Measurements from ENCODE around the gene BID.
A peak's percentile ranks its signal among the peaks of the same experiment; 100 is the strongest.

The BID gene

DNA sequence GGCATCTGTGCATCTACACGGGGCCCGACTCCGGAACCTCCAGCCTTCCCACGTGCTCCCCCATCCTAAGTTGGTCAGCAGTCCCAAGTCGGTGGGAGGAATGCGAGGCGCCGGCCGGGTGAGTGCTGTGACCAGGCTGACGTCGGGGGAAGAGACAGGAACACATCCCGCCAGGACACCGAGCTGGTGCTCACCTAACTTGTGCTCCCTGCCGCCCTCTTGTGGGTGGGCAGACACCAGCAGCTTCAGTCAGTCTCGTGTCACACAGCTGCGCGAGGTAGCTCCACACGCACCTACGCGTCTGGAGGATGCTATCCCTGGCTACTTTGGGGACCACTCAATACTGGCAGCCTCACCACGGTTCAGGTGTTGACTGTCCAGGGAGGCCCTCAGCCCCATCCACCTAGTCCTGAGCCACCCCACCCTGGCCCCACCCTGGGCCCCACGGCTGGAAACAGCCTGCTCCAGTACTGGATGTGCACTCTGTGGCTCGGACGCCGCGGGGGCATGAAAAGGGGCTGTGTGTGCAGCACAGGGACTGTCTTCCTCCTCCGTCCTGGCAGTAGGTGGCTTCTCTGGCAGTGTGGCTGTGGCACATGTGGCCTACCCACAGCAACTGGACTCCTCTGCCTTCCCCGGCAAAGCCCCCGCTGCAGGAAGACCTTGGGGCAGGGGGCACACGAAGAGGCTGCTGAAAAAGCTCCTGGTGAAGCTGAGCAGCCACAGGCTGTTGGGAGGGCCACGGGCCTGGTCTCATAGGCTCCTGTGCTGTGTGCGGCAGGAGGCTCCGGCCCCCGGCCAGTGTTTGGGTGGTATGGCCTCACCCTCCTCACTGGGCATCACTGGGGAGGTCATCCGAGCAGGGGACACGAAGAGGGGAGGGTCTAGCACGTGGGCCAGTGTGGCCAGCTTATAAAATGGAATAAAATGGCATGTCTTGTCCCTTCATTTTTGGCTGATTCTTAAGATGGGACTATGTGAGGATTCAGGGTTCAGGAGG lies 11.2 kb upstream of the BID start:
- H3K27ac ChIP-seq: no peak overlapping the region
- DNase-seq (ENCODE audit: low read depth, low spot score): no peak

DNA sequence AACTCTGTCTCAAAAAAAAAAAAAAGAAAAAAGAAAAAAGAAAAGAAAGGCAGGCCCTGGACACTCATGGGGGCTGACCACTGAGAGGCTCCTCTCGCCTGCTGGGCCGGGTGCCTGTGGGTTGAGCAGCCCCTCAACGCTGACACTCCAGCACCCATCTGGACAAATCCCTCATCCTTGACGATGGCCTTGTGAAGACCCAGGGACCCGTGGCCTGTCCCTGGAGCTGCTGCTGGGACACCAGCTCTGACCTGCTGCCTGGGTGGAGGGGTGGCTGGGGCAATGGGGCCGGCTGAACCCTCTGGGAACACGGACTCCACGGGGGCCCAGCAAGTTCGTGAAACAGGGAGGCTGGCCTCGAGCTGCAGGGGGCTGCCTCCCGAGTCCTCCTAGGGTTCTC lies 10.5 kb upstream of the BID start:
- DNase-seq (ENCODE audit: low read depth, low spot score): no peak
- H3K27ac ChIP-seq: no peak overlapping the region

DNA sequence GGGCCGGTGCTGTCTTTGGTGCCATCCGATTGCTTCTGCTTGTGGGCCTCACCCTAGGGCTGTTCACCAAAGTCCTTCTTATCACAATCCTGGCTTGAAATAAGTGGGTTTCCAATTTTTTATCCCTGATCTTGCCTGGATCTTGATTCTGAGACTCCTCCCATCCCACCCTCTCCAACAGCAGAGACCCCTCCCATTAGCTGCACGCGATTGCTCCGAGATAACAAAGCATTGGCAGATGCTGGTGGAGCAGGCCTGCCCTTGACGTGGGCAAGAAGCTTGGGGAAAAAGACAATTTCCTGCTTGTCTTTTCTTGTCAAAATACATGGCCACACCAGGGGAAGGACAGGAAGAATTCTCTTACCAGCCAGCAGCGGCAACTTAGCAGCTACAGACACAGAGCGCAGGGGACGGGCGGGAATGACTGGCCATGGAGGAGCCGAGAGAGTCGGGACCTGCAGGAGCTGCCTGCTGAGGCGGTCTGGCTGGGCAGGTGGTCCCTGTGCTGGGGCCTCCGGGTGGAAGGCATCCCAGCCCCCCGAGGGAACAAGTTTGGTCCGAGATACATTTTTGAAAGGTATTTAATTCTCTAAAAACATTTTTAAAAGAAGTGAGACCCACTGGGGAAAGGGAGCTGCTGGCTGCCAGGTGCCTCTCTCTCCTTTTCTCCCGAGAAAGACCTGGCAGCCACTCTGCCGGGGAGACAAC lies 9.7 kb upstream of the BID start:
- no peak overlapping the region for H3K27ac ChIP-seq
- DNase-seq (ENCODE audit: low read depth, low spot score): no peak

DNA sequence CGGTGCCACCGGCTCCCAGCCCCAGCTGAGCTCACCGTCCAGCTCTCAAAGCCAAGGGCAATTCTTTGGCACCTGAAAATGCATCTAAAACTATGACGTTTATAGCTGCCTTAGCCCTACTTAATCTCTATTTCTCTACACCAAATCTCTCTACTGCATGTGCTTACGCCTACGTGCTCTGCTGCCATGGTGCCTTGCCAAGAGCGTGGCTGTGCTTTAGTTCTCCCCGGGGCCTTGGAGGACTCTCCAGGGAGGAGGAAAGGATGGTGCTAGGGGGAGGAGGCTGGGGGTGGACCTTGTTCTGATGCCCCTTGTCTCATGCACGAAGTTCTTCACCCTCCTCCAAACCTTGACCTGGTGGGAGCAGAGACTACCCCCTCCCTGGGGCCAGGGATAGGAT lies 9.0 kb upstream of the BID start:
- DNase-seq (ENCODE audit: low read depth, low spot score): no peak
- H3K27ac ChIP-seq: no peak overlapping the region

DNA sequence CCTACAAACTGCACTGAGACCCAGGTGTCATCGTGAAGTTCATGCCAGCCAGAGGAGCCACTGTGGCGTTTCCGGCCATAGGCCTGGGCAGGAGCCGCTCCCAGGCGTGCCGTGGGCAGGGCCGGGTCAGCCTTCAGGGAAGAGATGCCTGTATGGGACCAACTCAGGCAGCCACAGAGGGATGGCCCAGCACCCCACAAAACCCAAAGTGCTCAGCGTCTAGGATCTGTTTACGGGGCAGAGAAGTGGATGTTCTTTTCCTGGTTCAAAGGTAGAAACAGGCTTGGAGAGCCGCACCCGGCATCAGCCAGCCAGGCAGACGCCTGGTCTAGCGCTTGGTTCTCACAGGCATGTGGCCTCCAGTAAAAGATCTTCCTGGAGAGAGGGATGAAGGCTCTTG lies 8.4 kb upstream of the BID start:
- no peak overlapping the region for H3K27ac ChIP-seq
- DNase-seq (ENCODE audit: low read depth, low spot score): no peak

DNA sequence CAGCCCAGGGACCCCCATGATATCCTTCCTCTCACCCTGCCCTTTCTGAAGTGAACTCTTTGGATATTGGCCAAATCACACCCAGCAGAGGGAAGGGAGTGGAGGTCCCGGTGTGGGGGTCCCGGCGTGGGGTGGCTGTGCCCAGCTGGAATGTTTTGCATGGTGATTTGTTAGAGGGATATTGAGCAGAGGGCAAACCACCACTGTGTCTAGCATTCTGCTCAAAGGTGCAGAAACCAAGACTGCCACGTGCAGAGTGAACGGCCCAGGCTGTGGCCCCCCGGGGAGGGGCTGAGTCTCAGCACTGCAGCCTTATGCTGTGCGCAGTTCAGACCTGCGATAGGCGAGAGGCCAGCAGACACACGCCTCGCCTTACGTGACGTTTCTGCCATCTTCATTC lies 7.9 kb upstream of the BID start:
- no peak overlapping the region for H3K27ac ChIP-seq
- DNase-seq (ENCODE audit: low read depth, low spot score): no peak

DNA sequence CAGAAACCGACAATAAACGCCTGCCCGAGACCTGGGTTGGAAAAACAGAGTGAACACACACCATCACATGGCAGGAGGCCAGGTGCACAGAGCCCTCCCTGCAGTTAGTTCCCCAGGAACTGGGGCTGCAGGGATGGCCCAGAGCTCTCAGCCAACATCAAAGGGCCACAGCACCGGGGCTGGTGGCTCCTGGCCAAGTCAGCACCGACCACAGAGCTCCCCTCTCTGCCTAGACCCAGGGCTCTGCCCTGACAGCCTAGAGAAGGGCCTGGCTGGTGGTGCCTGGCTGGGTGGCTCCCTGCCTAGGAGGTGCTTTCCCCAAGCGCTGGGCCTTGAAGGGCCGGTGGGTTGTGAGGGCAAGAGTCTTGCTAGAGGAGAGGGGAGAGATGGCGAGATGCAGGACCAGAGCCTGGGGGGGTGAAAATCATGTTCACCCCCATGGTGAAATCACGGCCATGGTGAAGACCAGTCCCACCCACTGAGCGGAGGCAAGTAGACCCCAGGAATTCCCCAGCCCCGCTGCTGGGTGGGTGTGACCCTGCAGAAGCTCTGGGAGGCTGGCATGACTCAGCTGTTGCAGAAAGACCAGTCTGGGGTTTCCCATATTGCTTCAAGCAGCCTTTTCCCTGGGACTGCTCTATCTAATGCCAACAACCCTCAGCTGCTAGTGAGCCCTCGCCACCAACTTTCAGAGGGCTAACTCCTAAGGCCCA lies 7.2 kb upstream of the BID start:
- no peak overlapping the region for H3K27ac ChIP-seq
- peak; percentile 54 for DNase-seq (ENCODE audit: low read depth, low spot score)

DNA sequence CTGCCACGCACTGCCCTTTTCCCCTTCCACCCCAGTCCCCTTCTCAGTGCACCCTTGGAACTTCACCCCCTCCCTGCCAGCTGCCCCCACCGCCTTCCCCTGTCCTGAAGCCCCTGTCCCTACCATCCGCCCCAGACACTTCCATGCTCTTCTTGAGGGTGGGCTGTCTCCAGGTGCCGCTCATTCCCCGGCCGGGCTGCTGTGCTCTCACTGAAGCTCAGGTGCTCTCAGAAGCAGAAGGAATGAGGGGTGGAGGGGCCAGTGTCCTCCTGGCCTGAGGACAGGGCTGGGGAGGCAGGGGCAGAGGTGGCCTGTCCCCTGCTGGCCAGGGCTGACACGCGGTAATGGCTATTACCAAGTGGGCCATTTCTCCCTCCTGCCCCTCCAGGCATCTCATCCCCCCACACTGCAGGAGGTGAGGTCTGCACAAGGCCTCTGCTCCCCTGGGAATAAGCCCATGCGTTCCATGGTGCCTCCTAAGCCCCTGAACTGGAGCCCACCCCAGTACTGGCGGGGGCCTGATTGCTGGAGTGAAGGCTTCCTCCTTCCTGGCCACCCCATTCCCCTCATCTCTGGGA lies 6.6 kb upstream of the BID start:
- no peak overlapping the region for H3K27ac ChIP-seq
- DNase-seq (ENCODE audit: low read depth, low spot score): no peak

DNA sequence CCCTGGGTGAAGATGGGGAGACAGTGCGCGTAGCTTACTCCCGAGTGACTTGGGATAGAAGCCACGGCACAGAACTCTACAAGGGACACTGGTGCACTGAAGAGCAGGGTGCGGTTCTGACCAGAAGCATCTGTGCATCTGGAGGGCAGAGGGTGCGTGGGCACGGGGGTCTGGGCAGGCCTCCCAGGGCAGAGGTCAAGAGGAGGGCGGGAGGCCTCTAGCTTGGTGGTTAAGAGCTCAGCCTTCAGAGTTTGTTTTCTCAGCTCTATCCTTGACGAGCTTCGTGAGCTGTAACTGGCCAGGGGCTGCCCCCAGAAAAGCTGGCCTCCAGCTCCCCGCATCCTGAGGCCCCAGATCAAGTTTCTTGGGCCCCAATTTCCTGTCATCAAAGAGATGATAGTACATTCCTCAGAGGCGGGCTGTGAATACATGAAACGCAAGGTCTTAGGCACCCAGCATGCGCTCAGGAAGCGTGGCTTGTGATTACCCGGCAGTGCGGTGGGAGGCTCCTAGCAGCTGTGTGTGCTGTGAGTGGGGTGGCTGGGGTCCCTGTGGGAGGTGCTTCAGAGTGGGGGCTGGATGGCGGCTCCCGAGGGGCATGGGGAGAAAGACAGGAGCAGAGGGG lies 6.0 kb upstream of the BID start:
- H3K27ac ChIP-seq: no peak overlapping the region
- no peak for DNase-seq (ENCODE audit: low read depth, low spot score)

DNA sequence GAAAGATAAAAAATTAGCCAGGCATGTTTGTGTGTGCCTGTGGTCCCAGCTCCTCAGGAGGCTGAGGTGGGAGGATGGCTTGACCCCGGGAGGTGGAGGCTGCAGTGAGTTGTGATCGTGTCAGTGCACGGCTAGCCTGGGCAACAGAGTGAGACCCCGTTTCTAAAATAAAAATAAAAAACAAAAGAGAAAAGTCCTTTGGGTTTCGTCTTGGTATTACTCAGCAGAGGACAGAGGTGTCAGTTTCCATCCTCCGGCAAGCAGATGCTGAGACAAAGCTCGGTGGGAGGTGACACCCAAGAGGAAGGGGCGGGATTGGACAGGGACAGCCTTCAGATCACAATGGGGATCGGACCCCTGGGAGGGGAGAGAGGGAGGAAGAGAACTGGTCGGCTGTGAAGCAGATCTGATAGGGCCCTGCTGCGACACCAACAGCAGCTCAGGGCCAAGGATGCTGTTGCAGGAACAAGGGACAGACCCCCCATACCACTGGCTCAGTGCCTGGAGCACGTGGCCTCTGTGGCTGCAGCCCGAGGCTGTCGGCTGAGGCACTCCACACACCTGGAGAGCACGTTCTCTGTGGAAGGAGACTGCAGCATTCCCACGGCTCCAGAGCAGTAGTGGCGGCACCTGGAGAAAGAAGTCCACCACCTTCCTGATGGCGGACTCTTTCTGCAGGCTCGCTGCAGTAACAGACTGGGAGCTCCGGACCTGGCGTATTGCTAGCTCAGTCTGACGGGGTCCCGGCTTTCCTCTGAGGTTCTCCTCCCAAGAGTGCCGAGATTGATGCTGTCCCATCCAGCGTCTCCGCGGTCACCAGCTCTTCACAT lies 5.2 kb upstream of the BID start:
- no peak for DNase-seq (ENCODE audit: low read depth, low spot score)
- no peak overlapping the region for H3K27ac ChIP-seq

DNA sequence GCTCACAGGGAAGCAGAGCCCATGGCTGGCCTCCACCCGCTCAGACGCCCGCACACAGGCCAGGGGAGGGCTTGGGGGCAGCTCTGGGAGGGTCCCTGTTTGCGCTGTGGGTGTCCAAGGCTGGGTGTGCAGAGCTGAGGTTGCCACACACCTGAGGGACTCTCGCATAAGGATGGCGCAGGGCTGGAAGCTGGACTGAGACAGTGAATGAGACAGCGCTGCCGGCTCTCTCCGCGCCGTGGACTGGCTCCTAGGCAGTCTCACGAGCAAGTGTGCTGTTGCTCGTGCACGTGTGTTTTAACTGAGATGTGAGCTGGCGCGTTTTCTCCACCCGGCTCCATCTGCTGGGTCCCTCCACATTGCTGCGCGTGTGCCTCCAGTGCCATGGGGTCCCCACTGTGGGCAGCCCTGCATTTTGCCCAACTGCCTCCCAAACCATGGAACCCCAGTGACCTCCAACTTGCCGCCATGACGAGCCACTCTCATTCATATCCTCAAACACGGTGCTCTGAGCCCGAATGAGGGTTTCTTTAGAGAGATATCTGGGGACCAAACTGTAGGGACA lies 4.2 kb upstream of the BID start:
- no peak for DNase-seq (ENCODE audit: low read depth, low spot score)
- no peak overlapping the region for H3K27ac ChIP-seq

DNA sequence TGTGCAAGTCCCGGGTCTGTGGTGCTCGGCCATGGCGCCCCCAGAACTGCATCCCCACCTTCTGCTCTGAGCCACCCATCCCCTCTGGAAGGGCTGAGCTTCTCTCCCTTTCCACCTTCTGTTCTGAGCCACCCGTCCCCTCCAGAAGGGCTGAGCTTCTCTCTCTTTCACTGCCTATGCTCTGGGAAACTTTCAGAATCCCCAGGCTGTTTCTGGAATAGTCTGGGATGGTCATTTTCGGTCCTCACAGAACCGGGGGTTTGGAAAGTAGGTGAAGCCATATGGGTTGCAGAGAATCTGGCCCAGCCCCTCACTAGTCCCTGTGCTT lies 3.4 kb upstream of the BID start:
- DNase-seq (ENCODE audit: low read depth, low spot score): no peak
- no peak overlapping the region for H3K27ac ChIP-seq

DNA sequence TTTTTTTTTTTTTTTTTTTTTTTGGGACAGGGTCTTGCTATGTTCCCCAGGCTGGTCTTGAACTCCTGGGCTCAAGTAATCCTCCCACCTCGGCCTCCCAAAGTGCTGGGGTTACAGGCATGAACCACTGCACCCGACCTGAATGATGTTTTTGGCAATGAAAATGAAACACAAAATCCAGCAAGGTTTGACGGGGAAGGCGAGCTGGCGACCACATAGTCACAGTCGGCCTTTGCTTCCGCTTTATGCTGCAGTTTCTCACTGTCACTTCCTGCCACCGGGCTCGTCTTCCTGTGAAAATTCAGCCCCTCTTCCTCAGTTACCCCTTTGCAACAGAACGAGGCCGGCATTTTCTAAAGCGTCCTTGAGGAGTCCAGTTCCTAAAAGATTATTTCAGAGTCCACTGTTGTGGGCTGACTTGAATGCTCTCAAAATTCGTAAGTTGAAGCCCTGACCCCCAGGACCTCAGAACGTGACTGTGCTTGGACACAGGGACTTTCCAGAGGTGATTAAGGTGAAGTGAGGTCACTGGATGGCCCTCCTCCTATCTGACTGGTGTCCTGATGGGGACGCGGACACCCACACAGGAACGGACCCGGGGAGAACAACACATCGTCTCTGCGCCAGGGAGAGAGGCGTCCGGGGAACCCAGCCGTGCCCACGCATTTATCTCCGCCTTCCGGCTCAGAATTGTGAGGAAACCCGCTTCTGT lies 2.9 kb upstream of the BID start:
- DNase-seq (ENCODE audit: low read depth, low spot score): no peak
- no peak overlapping the region for H3K27ac ChIP-seq

DNA sequence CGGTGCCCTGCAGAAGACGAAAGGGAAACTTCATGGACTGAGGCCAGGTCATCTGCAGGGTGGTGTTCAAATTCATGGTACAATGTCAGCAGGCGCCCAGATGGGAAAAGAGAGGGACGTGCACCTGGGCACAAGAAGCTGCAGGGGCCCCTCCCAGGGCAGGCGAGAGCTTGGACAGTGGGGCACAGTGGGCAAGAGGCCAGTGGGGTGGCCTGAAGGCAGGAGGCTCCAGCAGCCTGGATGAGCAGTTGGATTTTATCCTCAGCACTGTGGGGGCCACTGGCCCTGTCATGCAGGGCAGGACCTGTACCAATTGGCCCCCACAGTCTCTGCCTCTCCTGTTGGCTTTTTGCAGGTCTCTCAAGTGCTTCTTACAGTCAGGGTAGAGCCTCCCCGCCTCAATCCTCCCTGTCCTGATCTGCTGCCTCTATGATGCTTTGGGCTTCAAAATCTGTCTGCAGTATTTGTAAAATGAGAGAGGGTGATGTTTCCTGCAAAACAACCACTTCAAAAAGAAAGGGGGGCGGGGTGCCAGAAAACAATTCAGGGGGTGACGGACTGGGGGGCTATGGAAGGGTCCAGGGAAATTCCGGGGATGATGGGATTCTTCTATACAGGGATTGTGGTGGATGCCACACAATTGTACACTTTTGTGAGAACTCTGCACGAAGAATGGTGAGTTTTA lies 1.7 kb upstream of the BID start:
- H3K27ac ChIP-seq: no peak overlapping the region
- DNase-seq (ENCODE audit: low read depth, low spot score): no peak

DNA sequence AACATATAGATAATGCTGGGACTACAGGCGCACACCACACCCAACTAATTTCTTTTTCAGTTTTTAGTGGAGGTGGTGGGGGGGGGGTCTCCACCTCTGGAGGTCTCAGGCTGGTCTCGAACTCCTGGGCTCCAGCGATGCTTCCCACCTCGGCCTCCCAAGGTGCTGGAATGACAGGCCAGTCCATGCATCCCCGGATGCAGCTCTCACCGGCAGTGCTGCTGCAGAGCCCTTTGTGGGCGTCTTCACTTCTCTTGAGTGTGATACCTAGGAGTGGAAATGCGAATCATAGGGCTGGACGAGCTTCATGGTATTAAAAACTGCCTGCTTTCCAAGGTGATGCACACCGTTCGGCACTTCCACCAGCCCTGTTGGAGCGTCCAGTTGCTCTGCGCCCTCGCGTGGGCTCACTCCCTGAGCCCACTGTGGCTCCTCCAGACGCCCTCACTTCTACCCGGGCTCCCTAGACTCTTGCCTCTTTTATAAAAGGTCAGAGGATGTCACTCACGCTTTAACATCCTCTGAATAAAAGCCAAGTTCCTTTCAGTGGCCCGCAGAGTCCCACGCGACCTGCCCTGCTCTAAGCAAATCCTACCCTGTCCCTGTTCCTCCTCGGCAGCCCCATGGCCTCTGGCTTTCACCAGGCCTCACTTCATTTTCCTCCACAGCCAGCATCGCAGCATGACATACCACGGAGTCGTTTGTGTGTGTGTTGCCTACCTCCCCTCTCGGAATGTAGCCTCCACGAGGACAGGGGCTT lies 837 bp upstream of the BID start:
- H3K27ac ChIP-seq: no peak overlapping the region
- DNase-seq (ENCODE audit: low read depth, low spot score): no peak

DNA sequence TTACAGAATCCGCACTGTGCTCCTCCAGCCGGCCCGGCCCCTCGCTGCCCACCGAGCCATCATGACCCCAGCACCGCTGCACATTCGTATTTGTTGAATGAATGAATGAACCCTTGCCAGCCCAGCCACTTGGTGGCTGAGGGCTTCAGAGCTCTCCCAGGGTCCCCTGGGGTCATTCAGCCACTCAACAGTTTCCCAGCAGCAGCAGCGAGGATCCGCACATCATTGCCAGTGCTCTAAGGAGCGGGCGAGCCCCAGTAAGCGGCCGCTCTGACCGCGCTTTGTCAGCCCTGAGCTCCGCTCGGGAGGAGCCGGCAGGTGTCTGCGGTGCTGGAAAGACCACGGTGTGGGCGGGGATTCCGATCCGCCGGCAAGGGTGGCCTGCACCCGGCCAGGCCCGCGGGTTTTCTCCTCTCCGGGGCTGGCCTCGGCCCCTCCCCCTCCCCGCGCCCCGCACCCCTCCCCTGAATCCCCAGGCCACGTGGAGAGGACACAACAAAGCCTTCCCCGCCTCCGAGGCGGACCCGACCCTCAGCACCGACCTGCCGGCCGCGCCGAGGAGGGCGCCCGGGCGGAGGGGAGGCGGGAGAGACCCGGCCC lies 563 bp downstream of the BID start:
- no peak overlapping the region for H3K27ac ChIP-seq

More for the DNA sequence above, 563 bp downstream of the BID start:
- no peak for DNase-seq (ENCODE audit: low read depth, low spot score)

Data from epithelial cell of prostate (primary cell).